ENCODE measurements around the gene PLXDC2.
"Not testable (repeated sequence)": the region's sequence is repeated elsewhere in the genome, so short reads cannot be mapped to it uniquely, and the experiment has no call there.

PLXDC2 gene

GRCh38 chr10:19816411-19817230 is at the start of gene PLXDC2:
PLXDC2 (plus strand) TSS chr10:19816432.
- no peak for DNase-seq (ENCODE audit: low read depth)

GRCh38 chr10:19767876-19768275 is 48.4 kb upstream of the PLXDC2 start:
- no peak for DNase-seq (ENCODE audit: low read depth)

GRCh38 chr10:19769826-19770225 is 46.4 kb upstream of the PLXDC2 start:
- DNase-seq (ENCODE audit: low read depth) = not testable (repeated sequence)

GRCh38 chr10:19772972-19773371 is 43.3 kb upstream of the PLXDC2 start:
- no peak for DNase-seq (ENCODE audit: low read depth)

- no peak for DNase-seq (ENCODE audit: low read depth)
These were observed 40.9 kb upstream of the PLXDC2 start for GRCh38 chr10:19775296-19775695.

- DNase-seq (ENCODE audit: low read depth) = no peak
These were observed 38.4 kb upstream of the PLXDC2 start for GRCh38 chr10:19777806-19778205.

- no peak for DNase-seq (ENCODE audit: low read depth)
These were observed 37.2 kb upstream of the PLXDC2 start for GRCh38 chr10:19778996-19779395.

- no peak for DNase-seq (ENCODE audit: low read depth)
These were observed 33.7 kb upstream of the PLXDC2 start for GRCh38 chr10:19782430-19783089.

GRCh38 chr10:19783721-19784120 is 32.5 kb upstream of the PLXDC2 start:
- no peak for DNase-seq (ENCODE audit: low read depth)

GRCh38 chr10:19785366-19785765 is 30.9 kb upstream of the PLXDC2 start:
- no peak for DNase-seq (ENCODE audit: low read depth)

- DNase-seq (ENCODE audit: low read depth) = no peak
These were observed 28.1 kb upstream of the PLXDC2 start for GRCh38 chr10:19788075-19788686.

- no peak for DNase-seq (ENCODE audit: low read depth)
These were observed 27.3 kb upstream of the PLXDC2 start for GRCh38 chr10:19788902-19789301.

GRCh38 chr10:19789607-19790006 is 26.6 kb upstream of the PLXDC2 start:
- DNase-seq (ENCODE audit: low read depth) = no peak

GRCh38 chr10:19791032-19791431 is 25.2 kb upstream of the PLXDC2 start:
- DNase-seq (ENCODE audit: low read depth) = no peak

GRCh38 chr10:19795684-19796083 is 20.5 kb upstream of the PLXDC2 start:
- no peak for DNase-seq (ENCODE audit: low read depth)

GRCh38 chr10:19800161-19800560 is 16.1 kb upstream of the PLXDC2 start:
- DNase-seq (ENCODE audit: low read depth) = no peak

GRCh38 chr10:19801369-19801768 is 14.9 kb upstream of the PLXDC2 start:
- DNase-seq (ENCODE audit: low read depth) = no peak

GRCh38 chr10:19803676-19804075 is 12.6 kb upstream of the PLXDC2 start:
- no peak for DNase-seq (ENCODE audit: low read depth)

GRCh38 chr10:19809481-19809880 is 6.8 kb upstream of the PLXDC2 start:
- DNase-seq (ENCODE audit: low read depth) = no peak

- no peak for DNase-seq (ENCODE audit: low read depth)
These were observed 4.7 kb upstream of the PLXDC2 start for GRCh38 chr10:19811540-19811939.

GRCh38 chr10:19812976-19813375 is 3.3 kb upstream of the PLXDC2 start:
- no peak for DNase-seq (ENCODE audit: low read depth)

GRCh38 chr10:19815036-19815730 is 1.0 kb upstream of the PLXDC2 start:
- DNase-seq (ENCODE audit: low read depth) = no peak

Data from activated T-helper 1 cell treated with Interleukin-2 at 50 U/mL for 16 hours (primary cell).